ENCODE results near the gene LENEP. TPM values are rescaled to one million over a fixed set of nuclear protein-coding genes. Genes with fewer than 3 reads are reported as not detected.

The LENEP gene
- total RNA-seq, 1 donor from 2014 or later = 0.72 TPM

DNA sequence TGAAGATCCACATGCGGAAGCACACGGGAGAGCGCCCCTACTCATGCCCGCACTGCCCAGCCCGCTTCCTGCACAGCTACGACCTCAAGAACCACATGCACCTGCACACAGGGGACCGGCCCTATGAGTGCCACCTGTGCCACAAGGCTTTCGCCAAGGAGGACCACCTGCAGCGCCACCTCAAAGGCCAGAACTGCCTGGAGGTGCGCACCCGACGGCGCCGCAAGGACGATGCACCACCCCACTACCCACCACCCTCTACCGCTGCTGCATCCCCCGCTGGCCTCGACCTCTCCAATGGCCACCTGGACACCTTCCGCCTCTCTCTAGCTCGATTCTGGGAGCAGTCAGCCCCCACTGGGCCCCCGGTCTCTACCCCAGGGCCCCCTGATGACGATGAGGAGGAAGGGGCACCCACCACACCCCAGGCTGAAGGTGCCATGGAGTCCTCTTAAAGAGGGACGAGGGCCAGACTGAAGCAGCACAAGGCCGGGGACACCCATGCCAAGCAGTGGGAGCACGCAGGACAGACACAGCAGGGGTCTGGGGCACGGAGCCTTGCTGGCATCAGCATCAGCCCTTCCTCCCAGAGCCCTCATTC lies 22.9 kb downstream of the LENEP start:
- Mint-ChIP-seq H3K27ac (ENCODE audit: unreplicated experiment) (peak overlapping the region; percentile 22), H3K9me3 (ENCODE audit: low read depth) (no peaks in the 10 kb centered on the region), H3K4me3 (ENCODE audit: unreplicated experiment) (no peak overlapping the region), H3K36me3 (ENCODE audit: low read depth) (peaks cover 3% of the 10 kb centered on the region), H3K27me3 (ENCODE audit: low read depth) (no peaks in the 10 kb centered on the region), H3K4me1 (ENCODE audit: low read depth) (peaks cover 15% of the 10 kb centered on the region)
- TF ChIP-seq, protein P1, sequence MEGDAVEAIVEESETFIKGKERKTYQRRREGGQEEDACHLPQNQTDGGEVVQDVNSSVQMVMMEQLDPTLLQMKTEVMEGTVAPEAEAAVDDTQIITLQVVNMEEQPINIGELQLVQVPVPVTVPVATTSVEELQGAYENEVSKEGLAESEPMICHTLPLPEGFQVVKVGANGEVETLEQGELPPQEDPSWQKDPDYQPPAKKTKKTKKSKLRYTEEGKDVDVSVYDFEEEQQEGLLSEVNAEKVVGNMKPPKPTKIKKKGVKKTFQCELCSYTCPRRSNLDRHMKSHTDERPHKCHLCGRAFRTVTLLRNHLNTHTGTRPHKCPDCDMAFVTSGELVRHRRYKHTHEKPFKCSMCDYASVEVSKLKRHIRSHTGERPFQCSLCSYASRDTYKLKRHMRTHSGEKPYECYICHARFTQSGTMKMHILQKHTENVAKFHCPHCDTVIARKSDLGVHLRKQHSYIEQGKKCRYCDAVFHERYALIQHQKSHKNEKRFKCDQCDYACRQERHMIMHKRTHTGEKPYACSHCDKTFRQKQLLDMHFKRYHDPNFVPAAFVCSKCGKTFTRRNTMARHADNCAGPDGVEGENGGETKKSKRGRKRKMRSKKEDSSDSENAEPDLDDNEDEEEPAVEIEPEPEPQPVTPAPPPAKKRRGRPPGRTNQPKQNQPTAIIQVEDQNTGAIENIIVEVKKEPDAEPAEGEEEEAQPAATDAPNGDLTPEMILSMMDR (IDR thresholded peaks at IDR 0.05) = no peak
- DNase-seq (ENCODE audit: low spot score) = no peak

DNA sequence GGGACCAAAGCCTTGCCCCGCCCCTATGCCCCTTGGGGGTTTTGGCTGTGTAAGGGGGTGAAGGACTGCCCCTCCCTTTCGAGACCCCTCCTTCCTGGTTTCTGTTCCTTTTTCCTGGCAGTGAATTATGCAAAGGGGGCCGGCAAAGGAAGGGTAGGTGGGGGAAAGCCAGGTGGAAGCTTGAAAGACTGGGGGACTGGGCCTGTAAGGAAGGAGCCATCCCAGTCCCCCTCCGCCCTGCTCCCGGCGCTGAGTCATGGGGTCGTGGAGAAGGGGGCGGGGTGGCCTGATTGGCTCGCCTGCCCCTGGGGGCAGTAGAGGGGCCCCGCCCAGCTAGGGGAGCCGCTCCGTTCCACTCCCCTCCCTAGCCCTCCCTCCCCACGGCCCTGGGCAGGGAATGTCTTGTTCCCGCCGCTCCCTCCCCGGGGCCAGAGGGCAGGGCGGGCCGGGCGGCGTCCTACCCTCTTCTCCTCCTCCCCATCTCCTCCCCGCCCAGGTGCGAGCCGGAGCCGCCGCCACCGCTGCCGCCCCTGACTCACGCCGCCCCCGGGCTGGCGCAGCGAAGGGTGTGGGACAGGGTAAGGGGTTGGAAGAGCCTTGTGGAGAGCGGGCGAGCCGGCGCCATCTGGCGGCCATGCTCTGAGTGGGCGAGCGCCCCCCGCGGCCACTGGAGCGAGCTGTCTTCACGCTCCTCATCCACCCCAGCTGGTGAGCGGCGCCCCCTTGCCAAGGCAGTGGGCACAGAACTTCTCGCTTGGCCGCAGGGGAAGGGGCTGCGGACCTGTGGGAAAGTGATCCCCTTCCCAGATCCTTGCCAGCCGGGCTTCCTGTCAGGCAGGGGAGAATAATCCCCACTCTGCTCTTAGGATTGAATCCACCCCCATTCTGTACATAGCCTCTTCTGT lies 23.9 kb downstream of the LENEP start:
- Mint-ChIP-seq H3K36me3 (ENCODE audit: low read depth) (peaks cover 3% of the 10 kb centered on the region), H3K27me3 (ENCODE audit: low read depth) (no peaks in the 10 kb centered on the region), H3K9me3 (ENCODE audit: low read depth) (no peaks in the 10 kb centered on the region), H3K27ac (ENCODE audit: unreplicated experiment) (peak overlapping the region; percentile 69), H3K4me1 (ENCODE audit: low read depth) (peaks cover 18% of the 10 kb centered on the region), H3K4me3 (ENCODE audit: unreplicated experiment) (peak overlapping the region; percentile 56)
- TF ChIP-seq, protein P1 (IDR thresholded peaks at IDR 0.05) = peak; percentile 100
- no peak for DNase-seq (ENCODE audit: low spot score)

DNA sequence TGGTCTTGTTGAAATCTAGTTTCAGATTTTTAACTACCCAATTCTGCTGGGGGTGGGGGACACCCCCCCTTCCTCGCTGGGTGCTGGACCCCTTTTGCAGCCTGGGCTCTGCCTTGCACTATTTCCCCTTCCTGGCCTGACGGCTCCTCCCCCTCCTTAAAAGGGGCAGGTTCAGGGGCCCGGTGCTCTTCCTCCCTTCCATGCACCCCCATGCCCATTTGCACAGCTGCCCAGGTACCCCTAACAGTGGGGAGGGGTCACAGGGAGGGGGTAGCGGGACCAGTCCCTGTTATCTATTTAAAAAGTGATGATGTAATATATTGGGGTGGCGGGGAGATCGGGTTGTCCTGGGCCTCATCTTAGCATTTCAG lies 24.5 kb downstream of the LENEP start:
- Mint-ChIP-seq H3K27me3 (ENCODE audit: low read depth) (no peaks in the 10 kb centered on the region), H3K9me3 (ENCODE audit: low read depth) (no peaks in the 10 kb centered on the region), H3K36me3 (ENCODE audit: low read depth) (peaks cover 3% of the 10 kb centered on the region), H3K27ac (ENCODE audit: unreplicated experiment) (peak overlapping the region; percentile 36), H3K4me3 (ENCODE audit: unreplicated experiment) (peak overlapping the region; percentile 56), H3K4me1 (ENCODE audit: low read depth) (peaks cover 19% of the 10 kb centered on the region)
- TF ChIP-seq, protein P1 (IDR thresholded peaks at IDR 0.05) = peak; percentile 43
- no peak for DNase-seq (ENCODE audit: low spot score)

DNA sequence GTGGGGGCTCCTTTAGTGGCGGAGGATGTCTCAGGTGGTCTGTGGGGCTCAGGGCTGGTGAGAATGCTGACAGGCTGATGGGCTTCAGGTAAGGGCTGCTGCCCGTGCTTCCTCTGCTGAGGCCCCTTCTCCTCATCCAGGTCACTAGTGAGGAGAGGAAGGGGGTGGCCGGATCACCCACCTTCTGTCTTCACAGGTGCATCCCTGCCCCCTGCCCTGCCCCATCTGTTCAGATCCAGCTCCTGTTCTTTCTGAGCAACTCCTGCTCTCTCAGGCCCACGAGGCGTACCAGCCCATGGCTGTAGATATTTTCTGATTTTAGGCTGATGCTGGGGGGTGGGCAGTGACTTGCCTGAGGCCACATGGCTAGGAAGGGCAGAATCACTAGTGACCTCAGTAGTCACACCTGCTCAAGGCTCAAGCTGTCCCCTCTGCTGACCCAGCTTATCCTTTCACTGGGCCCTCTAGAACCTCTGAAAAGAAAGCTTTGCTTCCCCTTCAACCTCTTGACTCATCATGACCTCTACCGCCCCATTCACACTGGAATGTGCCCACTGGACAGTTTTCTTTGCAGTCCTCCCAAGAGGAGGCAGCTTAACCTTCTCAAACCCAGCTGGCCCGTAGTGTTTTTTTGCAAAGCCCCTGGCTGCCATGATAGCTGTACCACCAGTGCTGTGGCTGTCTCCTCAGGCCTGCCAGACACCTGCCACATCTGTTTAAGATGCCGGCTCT lies 25.4 kb downstream of the LENEP start:
- Mint-ChIP-seq H3K4me1 (ENCODE audit: low read depth) (peaks cover 19% of the 10 kb centered on the region), H3K27ac (ENCODE audit: unreplicated experiment) (no peak overlapping the region), H3K4me3 (ENCODE audit: unreplicated experiment) (no peak overlapping the region), H3K27me3 (ENCODE audit: low read depth) (no peaks in the 10 kb centered on the region), H3K36me3 (ENCODE audit: low read depth) (peaks cover 3% of the 10 kb centered on the region), H3K9me3 (ENCODE audit: low read depth) (no peaks in the 10 kb centered on the region)
- TF ChIP-seq, protein P1 (IDR thresholded peaks at IDR 0.05) = no peak
- DNase-seq (ENCODE audit: low spot score) = no peak
